Smooth muscle cell (in vitro differentiated cells): ENCODE results near the gene CACNG5. TPM values are rescaled to one million over a fixed set of nuclear protein-coding genes. Genes with fewer than 3 reads are reported as not detected.

ENCODE experiments used
- DNase-seq: peaks from one replicate; lab custom pipeline; 2025; ENCODE audit not compliant: unreplicated experiment; lab: John Stamatoyannopoulos, UW
- H2AFZ ChIP-seq: fragments of 200-600 bp; sonication (generic); 2 replicates; pipeline ENCODE4 v1.6.0; 2016; ENCODE audit warnings: antibody characterized with exemption, low read depth, mild to moderate bottlenecking
- H3F3A ChIP-seq: fragments of 200-600 bp; sonication (generic); 2 replicates; pipeline ENCODE4 v1.6.0; 2017; ENCODE audit warnings: antibody characterized with exemption, low read depth
- H3K27ac ChIP-seq: fragments of 200-600 bp; sonication (generic); 2 replicates; pipeline ENCODE4 v1.5.1; 2016; ENCODE audit warnings: low read depth, mild to moderate bottlenecking
- H3K27me3 ChIP-seq: fragments of 200-600 bp; sonication (generic); 2 replicates; pipeline ENCODE4 v1.6.1; 2016; ENCODE audit warnings: low read depth, mild to moderate bottlenecking
- H3K36me3 ChIP-seq: fragments of 200-600 bp; sonication (generic); 2 replicates; pipeline ENCODE4 v1.5.1; 2016; ENCODE audit warnings: low read depth
- H3K4me1 ChIP-seq: fragments of 200-600 bp; sonication (generic); 2 replicates; pipeline ENCODE4 v1.5.1; 2016; ENCODE audit warnings: low read depth
- H3K4me2 ChIP-seq: fragments of 200-600 bp; sonication (generic); 2 replicates; pipeline ENCODE4 v1.6.0; 2016; ENCODE audit warnings: mild to moderate bottlenecking
- H3K4me3 ChIP-seq: fragments of 200-600 bp; sonication (generic); 2 replicates; pipeline ENCODE4 v1.5.1; 2016; ENCODE audit warnings: mild to moderate bottlenecking
- H3K79me2 ChIP-seq: fragments of 200-600 bp; sonication (generic); 2 replicates; pipeline ENCODE4 v1.6.0; 2016; ENCODE audit warnings: low read depth, mild to moderate bottlenecking
- H3K9ac ChIP-seq: fragments of 200-600 bp; sonication (generic); 2 replicates; pipeline ENCODE4 v1.6.0; 2016; ENCODE audit warnings: low read depth
- H3K9me3 ChIP-seq: fragments of 200-600 bp; sonication (generic); replicated peaks from 2 replicates; pipeline ENCODE4 v1.5.1; 2016; ENCODE audit warnings: low read depth
- H4K20me1 ChIP-seq: fragments of 200-600 bp; sonication (generic); 2 replicates; pipeline ENCODE4 v1.6.0; 2016; ENCODE audit warnings: low read depth
- CTCF ChIP-seq: fragments of 200-600 bp; sonication (generic); IDR thresholded peaks from 2 replicates; pipeline ENCODE4 v1.5.1; 2017; ENCODE audit warnings: borderline replicate concordance, mild to moderate bottlenecking, antibody characterized with exemption; ENCODE audit not compliant: insufficient read depth, poor library complexity, severe bottlenecking
- WGBS: methylation state at CpG from one replicate; pipeline ENCODE4 v1.1.7; 2016; ENCODE audit warnings: low lambda C conversion rate; 5-methylcytosine and 5-hydroxymethylcytosine counted together
- polyA plus RNA-seq: library from polyadenylated mRNA; unstranded; fragments of >200 nt; fragmentation: Nextera tagmentation; extraction: Ambion mirVana; gene quantifications from 2 replicates; pipeline ENCODE4 v1.2.1, GENCODE V29; 2016
- total RNA-seq: library from RNA; depleted of rRNA; stranded (reverse); fragments of >200 nt; gene quantifications from 2 replicates; pipeline ENCODE4 v1.2.3, GENCODE V29; 2014

The CACNG5 gene
- total and polyA plus RNA-seq, 2 experiments from 2014 or later = not detected

- H3K9me3 ChIP-seq = no peaks in the 10 kb centered on the region
Observed at GRCh38 chr17:66916946-66917345, 82.0 kb downstream of the CACNG5 start.

GRCh38 chr17:66918896-66919295 lies 84.0 kb downstream of the CACNG5 start:
- no peak for TF ChIP-seq CTCF
- Histone ChIP-seq H3K36me3 (no peaks in the 10 kb centered on the region), H3K9me3 (no peaks in the 10 kb centered on the region), H3K9ac (no peak overlapping the region), H3K4me3 (no peak overlapping the region), H3K4me1 (no peaks in the 10 kb centered on the region), H3F3A (no peaks in the 10 kb centered on the region), H3K27me3 (no peaks in the 10 kb centered on the region), H3K27ac (no peak overlapping the region), H2AFZ (no peak overlapping the region), H3K4me2 (no peak overlapping the region), H4K20me1 (no peaks in the 10 kb centered on the region), H3K79me2 (no peaks in the 10 kb centered on the region)
- DNase-seq = no peak
- 85% methylated on average over 12 of the region's 12 CpGs for WGBS

More at GRCh38 chr17:66916946-66917345, 82.0 kb downstream of the CACNG5 start:
- no peaks in the 10 kb centered on the region for H3K27me3 ChIP-seq
- H3K4me2 ChIP-seq = no peak overlapping the region
- no peaks in the 10 kb centered on the region for H3K36me3 ChIP-seq
- H3K9ac ChIP-seq = no peak overlapping the region
- H3K79me2 ChIP-seq = no peaks in the 10 kb centered on the region
- H3K4me1 ChIP-seq = no peaks in the 10 kb centered on the region
- no peak overlapping the region for H3K27ac ChIP-seq
- 100% methylated on average over 1 of the region's 1 CpG for WGBS
- TF ChIP-seq CTCF = no peak
- no peaks in the 10 kb centered on the region for H4K20me1 ChIP-seq
- no peak for DNase-seq
- no peak overlapping the region for H2AFZ ChIP-seq
- H3F3A ChIP-seq = no peaks in the 10 kb centered on the region
- H3K4me3 ChIP-seq = no peak overlapping the region

- Histone ChIP-seq H3K4me3 (no peak overlapping the region), H3K36me3 (no peaks in the 10 kb centered on the region), H3K4me2 (no peak overlapping the region), H3F3A (no peaks in the 10 kb centered on the region), H3K79me2 (no peaks in the 10 kb centered on the region), H3K27ac (no peak overlapping the region), H2AFZ (no peak overlapping the region), H4K20me1 (no peaks in the 10 kb centered on the region), H3K27me3 (no peaks in the 10 kb centered on the region), H3K9me3 (no peaks in the 10 kb centered on the region), H3K9ac (no peak overlapping the region), H3K4me1 (no peaks in the 10 kb centered on the region)
- DNase-seq = no peak
- no peak for TF ChIP-seq CTCF
- WGBS = 92% methylated on average over 9 of the region's 9 CpGs
Observed at GRCh38 chr17:66920435-66920834, 85.5 kb downstream of the CACNG5 start.

- 86% methylated on average over 4 of the region's 4 CpGs for WGBS
- no peaks in the 10 kb centered on the region for H3K9me3 ChIP-seq
- no peak overlapping the region for H3K4me3 ChIP-seq
- H3K4me1 ChIP-seq = no peaks in the 10 kb centered on the region
- DNase-seq = no peak
- TF ChIP-seq CTCF = no peak
- H2AFZ ChIP-seq = no peak overlapping the region
- H3K9ac ChIP-seq = no peak overlapping the region
- H3K36me3 ChIP-seq = no peaks in the 10 kb centered on the region
- no peak overlapping the region for H3K27ac ChIP-seq
- H3K27me3 ChIP-seq = no peaks in the 10 kb centered on the region
- no peaks in the 10 kb centered on the region for H4K20me1 ChIP-seq
- no peaks in the 10 kb centered on the region for H3F3A ChIP-seq
- H3K4me2 ChIP-seq = no peak overlapping the region
- H3K79me2 ChIP-seq = no peaks in the 10 kb centered on the region
Observed at GRCh38 chr17:66920950-66921349, 86.0 kb downstream of the CACNG5 start.
